Fibroblast of pulmonary artery (primary cell): Measurements from ENCODE around the gene ICAM1.
A peak's percentile ranks its signal among the peaks of the same experiment; 100 is the strongest.

ENCODE experiments used
- DNase-seq: peaks from one replicate; pipeline ENCODE4 v3.0.0-alpha.2; 2010; ENCODE audit warnings: low read depth
- H3K4me3 ChIP-seq: replicated peaks from 2 replicates; pipeline ENCODE4 v1.5.1; 2011; ENCODE audit warnings: low read depth, mild to moderate bottlenecking, control low read depth, low read length, moderate library complexity
- CTCF ChIP-seq: IDR thresholded peaks from 2 replicates; pipeline ENCODE4 v1.5.1; 2011; ENCODE audit warnings: mild to moderate bottlenecking, control low read depth, low read length, inconsistent platforms; ENCODE audit errors: missing control alignments

Gene ICAM1

GRCh38 chr19:10290876-10291553 is 20.1 kb downstream of the ICAM1 start:
- DNase-seq, result no peak
- peak overlapping the region; percentile 54 for H3K4me3 ChIP-seq
- no peak for TF ChIP-seq CTCF

- no peak for TF ChIP-seq CTCF
- no peak for DNase-seq
- peak overlapping the region; percentile 54 for H3K4me3 ChIP-seq
These were observed 20.8 kb downstream of the ICAM1 start for GRCh38 chr19:10291554-10292205.

- peak; percentile 68 for DNase-seq
- TF ChIP-seq CTCF, result no peak
- H3K4me3 ChIP-seq, result peak overlapping the region; percentile 54
These were observed 21.4 kb downstream of the ICAM1 start for GRCh38 chr19:10292206-10292788.

- TF ChIP-seq CTCF, result no peak
- no peak for DNase-seq
- peak overlapping the region; percentile 30 for H3K4me3 ChIP-seq
These were observed 22.1 kb downstream of the ICAM1 start for GRCh38 chr19:10292789-10293636.

- TF ChIP-seq CTCF, result no peak
- no peak for DNase-seq
- H3K4me3 ChIP-seq, result no peak overlapping the region
These were observed 22.9 kb downstream of the ICAM1 start for GRCh38 chr19:10293637-10294367.

GRCh38 chr19:10294368-10294697 is 23.4 kb downstream of the ICAM1 start:
- H3K4me3 ChIP-seq, result no peak overlapping the region
- no peak for TF ChIP-seq CTCF
- DNase-seq, result no peak
